DMS53 treated with DMSO at 0.1 percent for 48 hours (cell line): ENCODE measurements around the gene RNASE7.

ENCODE experiments used
- DNase-seq: peaks from one replicate; lab custom pipeline; 2025; ENCODE audit not compliant: unreplicated experiment; lab: John Stamatoyannopoulos, UW

The RNASE7 gene

GRCh38 chr14:21042918-21043317 is 756 bp downstream of the RNASE7 start:
- no peak for DNase-seq

GRCh38 chr14:21043387-21043973 is 1.3 kb downstream of the RNASE7 start:
- DNase-seq, result no peak

DNA sequence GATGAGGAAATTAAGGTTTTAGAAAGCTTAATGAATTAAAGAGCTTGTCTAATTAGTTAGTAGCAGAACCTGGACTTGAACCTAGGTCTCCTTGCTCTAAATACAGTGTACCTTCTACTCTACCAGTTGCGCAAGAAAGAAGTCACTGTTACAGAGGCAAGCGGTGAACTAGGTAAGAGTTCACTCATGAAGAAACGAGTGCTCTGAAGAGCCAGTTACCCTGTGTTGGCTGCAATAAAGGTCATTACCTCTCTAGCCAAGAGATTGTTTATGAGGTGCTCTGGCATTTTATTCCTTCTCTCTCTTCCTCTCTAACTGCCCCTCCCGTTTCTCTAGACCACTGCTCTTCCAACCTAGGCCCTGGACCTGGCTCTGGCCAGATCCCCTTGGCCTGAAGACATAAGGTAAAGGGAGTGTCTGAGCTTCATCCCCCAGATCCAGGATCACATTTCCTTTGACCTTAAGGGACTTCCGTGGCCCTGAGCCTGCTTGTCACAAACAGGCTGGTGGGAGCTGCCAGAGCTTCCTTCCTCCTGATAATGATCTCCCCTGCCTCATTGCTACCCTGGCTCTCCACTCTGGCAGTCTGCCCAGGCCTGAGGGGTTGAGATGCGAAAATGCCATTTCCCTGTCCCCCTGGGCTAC is 1.9 kb downstream of the RNASE7 start:
- no peak for DNase-seq

DNA sequence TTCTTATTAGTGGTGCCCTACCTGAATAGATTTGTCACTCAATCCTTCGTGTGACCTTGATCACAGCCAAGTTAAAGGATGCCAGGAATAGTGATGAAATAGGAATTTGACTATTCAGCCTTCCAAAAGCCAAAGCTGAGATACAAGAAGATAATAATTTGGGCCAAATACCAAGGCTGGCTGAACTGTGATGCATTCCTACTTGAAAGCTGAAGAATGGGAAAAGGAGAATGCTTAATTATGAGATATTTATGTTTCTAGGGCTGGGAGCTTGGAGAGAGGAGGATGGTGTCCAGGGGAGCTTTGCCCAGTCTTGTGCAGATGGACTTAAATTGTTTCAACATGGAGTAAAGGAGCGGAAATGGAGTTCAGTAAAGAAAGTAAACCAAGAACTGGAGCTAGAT is 5.2 kb downstream of the RNASE7 start:
- no peak for DNase-seq

GRCh38 chr14:21048638-21049037 is 6.5 kb downstream of the RNASE7 start:
- no peak for DNase-seq

DNA sequence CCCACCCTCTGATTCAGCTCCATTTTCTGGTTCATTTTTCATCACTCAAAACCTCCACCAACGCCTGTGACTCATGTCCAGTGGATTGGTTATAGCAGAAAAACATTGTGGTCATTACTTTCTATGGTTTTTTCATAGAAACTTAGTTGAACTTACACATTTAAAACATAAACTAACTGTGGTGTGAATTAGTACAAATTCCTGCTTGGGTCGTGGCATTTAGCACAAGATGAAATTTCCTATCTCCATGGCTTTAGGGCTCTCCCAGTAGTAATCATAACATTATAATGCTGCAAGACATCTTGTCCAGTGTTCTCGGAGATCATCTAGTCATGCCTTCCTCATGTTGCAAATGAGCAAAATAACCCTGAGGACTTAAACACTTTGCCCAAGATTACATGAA is 7.1 kb downstream of the RNASE7 start:
- no peak for DNase-seq

- DNase-seq, result no peak
Observed at GRCh38 chr14:21050597-21050996, 8.4 kb downstream of the RNASE7 start.

- DNase-seq, result no peak
Observed at GRCh38 chr14:21053184-21054122, 11.3 kb downstream of the RNASE7 start.

DNA sequence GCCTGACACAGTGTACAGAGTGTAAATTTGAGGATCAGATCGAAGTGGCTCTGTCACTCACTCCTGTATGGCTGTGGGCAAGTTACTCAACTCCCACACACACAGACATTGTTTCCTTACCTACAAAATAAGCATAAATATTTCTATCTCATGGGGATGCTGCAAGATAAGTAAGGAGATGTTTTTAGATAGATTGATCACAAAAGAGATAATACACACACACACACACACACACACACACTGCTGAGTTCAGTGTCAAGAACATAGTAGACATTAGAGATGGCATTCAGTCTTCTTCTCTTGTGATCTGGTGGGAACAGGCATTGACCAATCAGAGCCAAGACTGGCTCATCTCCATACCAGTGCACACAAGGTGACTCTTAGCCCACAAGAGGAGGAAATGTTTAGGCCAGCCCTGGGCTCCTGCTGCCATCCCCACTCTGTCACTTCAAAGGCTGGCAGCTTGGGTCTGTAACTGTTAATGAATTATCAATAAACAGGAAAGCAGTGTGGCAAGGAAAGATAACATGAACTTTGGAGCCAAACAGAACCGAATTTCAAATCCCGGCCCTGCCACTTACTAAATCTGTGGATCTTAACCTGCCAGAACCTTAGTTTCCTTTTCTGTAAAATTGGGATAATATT is 12.1 kb downstream of the RNASE7 start:
- no peak for DNase-seq

- no peak for DNase-seq
Observed at GRCh38 chr14:21054768-21055145, 12.6 kb downstream of the RNASE7 start.

GRCh38 chr14:21055432-21056117 is 13.4 kb downstream of the RNASE7 start:
- DNase-seq, result no peak

DNA sequence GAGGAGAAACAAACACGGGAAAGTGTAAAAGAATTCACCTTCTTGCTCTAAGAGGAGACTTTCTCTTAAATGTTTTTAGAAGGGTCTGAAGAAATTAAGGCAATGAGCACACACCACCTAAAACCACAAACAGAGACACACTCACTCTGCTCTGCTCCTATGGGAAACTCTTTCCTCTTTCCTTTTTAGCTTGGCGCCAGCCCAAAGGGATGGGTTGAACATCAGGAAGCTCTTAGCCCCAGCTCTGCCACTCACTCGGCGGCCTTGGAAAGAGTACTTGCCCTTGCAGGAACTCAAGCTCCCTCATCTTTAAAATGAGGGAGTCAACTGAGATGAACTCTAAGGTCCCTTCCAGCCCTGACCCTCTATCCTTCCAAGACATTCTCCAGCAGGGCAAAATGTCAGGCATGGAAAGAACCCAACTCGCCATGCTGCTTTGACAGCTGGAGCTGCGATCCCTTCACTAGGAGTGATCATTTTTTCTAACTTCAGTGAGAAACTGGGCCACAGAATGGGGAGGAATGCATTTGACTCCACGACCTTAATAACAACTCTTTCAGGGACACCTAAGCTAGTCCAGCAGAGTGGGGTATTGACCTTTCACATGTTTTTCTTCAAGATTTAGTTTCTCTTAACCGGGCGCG is 14.5 kb downstream of the RNASE7 start:
- DNase-seq, result no peak

DNA sequence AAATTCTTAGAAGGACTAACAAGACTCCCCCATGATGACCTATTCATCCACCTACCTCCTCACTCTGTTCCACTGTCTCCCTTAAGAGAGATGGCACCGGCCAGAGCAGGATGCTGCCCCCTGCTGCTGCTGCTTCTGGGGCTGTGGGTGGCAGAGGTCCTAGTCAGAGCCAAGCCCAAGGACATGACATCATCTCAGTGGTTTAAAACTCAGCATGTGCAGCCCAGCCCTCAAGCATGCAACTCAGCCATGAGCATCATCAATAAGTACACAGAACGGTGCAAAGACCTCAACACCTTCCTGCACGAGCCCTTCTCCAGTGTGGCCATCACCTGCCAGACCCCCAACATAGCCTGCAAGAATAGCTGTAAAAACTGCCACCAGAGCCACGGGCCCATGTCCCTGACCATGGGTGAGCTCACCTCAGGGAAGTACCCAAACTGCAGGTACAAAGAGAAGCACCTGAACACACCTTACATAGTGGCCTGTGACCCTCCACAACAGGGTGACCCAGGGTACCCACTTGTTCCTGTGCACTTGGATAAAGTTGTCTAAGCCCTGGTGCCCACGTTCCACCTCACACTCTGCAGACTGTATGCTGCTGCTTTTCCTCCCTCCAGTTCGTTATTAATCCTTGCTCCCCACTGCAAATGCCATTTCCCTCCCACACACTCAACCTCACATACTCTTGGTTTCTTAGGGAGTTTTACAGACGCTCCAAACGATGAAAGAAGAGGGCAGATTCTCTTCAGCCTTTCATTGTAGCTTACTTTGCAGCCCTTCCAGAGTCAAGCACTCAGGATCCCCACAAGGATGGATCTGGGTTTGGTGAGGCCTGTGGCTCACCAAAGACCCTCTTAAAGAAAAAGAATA is 15.9 kb downstream of the RNASE7 start, which contains the start of gene RNASE8:
Gene RNASE8, plus strand, starts transcription at position 20 of the 873 bp plus-strand sequence. Its CDS starts 71 bp downstream, at position 91.
- no peak for DNase-seq

DNA sequence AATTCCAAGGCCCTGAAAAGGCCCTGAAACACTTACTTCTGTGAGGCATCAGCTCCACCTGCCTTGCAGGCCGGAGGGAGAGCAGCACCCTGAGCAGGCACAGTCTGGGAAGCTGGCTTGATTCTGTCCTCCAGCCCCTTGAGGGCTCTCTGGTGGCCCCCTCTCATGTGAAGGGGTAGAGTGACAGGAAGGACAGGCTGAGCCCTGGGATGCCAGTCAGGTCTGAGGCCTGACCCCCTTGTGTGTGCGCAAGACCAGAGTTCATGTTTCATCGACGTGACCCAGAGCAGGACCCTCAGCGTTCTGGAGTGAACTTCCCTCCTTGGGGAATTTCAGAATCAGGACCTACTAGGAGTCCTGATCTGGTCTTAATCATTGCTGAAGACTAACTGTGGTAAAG is 16.7 kb downstream of the RNASE7 start:
- DNase-seq, result no peak

DNA sequence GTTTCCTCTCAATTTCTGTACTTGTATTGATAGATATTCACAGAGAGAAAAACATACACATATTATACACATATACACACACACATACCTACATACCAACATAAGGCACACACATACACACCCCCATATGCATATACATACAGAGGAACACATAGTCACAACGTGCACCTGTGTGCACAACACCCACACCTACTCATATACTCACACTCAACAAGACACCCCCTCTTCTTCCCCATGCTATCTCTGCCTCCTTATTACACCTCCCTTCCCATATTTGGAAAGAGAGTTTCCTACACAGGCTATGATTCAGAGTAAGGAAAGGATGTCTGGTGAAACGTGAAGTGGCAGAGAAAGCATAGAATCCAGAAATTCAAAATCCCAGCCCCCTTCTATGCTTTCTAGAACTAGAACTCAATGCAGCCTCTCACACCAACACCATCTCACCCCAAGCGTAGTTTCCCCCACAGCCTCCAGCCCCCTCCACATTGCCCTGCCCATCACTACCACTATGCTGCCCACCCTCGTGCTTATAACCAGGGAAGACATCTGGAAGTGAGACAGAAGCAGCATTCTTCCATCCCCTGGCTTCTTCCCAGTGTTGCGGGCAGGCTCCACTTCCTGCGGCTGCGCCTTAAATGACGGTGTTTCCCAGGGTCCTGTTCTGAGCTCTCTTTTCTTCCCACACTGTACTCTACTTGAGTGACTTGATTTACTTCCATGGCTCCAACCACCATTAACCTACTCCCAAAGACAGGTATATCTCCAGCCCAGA is 17.9 kb downstream of the RNASE7 start:
- no peak for DNase-seq

- DNase-seq, result no peak
Observed at GRCh38 chr14:21060614-21061346, 18.6 kb downstream of the RNASE7 start.

DNA sequence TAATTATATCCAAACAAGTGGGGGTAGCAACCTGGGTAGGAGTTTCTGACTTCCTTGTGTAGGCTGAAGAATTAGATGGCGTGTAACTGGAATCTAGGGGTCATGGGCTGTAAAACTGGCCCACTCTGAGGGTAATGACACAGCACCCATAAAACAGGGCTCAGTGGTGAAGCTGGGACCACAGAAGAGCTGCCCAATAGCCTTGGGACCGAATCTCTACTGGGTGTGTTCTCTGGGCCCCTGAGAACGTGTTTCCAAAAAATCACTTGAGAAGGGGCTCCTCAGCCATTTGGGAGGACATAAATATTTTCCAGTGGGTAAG is 19.1 kb downstream of the RNASE7 start:
- DNase-seq, result no peak

- DNase-seq, result no peak
Observed at GRCh38 chr14:21063479-21063878, 21.3 kb downstream of the RNASE7 start.
